Esophagus squamous epithelium (tissue), 4 donors: ENCODE results near the gene PDE2A.

Experiments used
- CTCF ChIP-seq, 6 experiments: fragments of 450-650 bp in 4 of 6; fragments of 200-600 bp in 2 of 6; sonication (generic) in 2 of 6; IDR thresholded peaks; one replicate each; pipeline ENCODE4 v1.5.1; 2016 to 2019; ENCODE audit warnings: antibody characterized with exemption in 6 of 6, mild to moderate bottlenecking in 4 of 6, moderate library complexity in 4 of 6
- POLR2A ChIP-seq, 4 donors: fragments of 450-650 bp; IDR thresholded peaks; one replicate each; pipeline ENCODE4 v1.6.1; 2017; ENCODE audit warnings: antibody characterized with exemption in 4 of 4, mild to moderate bottlenecking in 4 of 4, moderate library complexity in 3 of 4

- TF ChIP-seq CTCF (IDR thresholded peaks at IDR 0.05) (no peak), POLR2A (IDR thresholded peaks at IDR 0.05) (no peak)
These were observed 73.7 kb downstream of the PDE2A start for GRCh38 chr11:72600557-72600956.
